Thoracic aorta (tissue), 2 donors: Measurements from ENCODE around the gene CDKN2B. TPM values are rescaled to one million over a fixed set of nuclear protein-coding genes. Genes with fewer than 3 reads are reported as not detected.

ENCODE experiments used
- ATAC-seq: fragments of 150-250 bp; one replicate; pipeline ENCODE4 v1.8.0; 2017; ENCODE audit warnings: low read depth; ENCODE audit not compliant: insufficient number of reproducible peaks, low FRiP score
- DNase-seq: peaks from one replicate; pipeline ENCODE4 v3.0.0-alpha.2; 2020; ENCODE audit warnings: low spot score
- H3K27ac ChIP-seq, 2 donors: fragments of 200-600 bp; sonication (generic); 1 replicate in 1 of 2; 2 replicates in 1 of 2; pipeline ENCODE4 v1.5.1; 2016; ENCODE audit warnings: mild to moderate bottlenecking in 2 of 2, moderate library complexity in 2 of 2
- H3K27me3 ChIP-seq: fragments of 200-600 bp; sonication (generic); replicated peaks from 2 replicates; pipeline ENCODE4 v1.6.0; 2016; ENCODE audit warnings: mild to moderate bottlenecking; ENCODE audit not compliant: insufficient read depth
- H3K36me3 ChIP-seq: fragments of 200-600 bp; sonication (generic); one replicate; pipeline ENCODE4 v1.5.1; 2016
- H3K4me1 ChIP-seq, 2 donors: fragments of 200-600 bp; sonication (generic); 1 replicate in 1 of 2; 2 replicates in 1 of 2; pipeline versions ENCODE4 v1.5.1 to v1.6.0; 2016; ENCODE audit warnings: low read depth in 2 of 2, mild to moderate bottlenecking in 1 of 2; ENCODE audit not compliant: control insufficient read depth in 1 of 2
- H3K4me3 ChIP-seq: fragments of 200-600 bp; sonication (generic); 2 replicates; pipeline ENCODE4 v1.5.1; 2016; ENCODE audit warnings: mild to moderate bottlenecking
- H3K9me3 ChIP-seq: fragments of 200-600 bp; sonication (generic); 2 replicates; pipeline ENCODE4 v1.5.1; 2016
- CTCF ChIP-seq: fragments of 200-600 bp; sonication (generic); IDR thresholded peaks from one replicate; pipeline ENCODE4 v1.5.1; 2019; ENCODE audit warnings: antibody characterized with exemption
- total RNA-seq, 2 donors: library from RNA; depleted of rRNA; stranded (reverse); fragments of >200 nt; gene quantifications; one replicate each; pipeline versions ENCODE4 v1.1.0 to v1.2.3, GENCODE V29; 2016

The CDKN2B gene
- total RNA-seq, 2 donors from 2014 or later: 2.6 to 10.0 TPM

- Histone ChIP-seq H3K27ac (no peak overlapping the region), H3K36me3 (no peaks in the 10 kb centered on the region), H3K9me3 (no peaks in the 10 kb centered on the region), H3K27me3 (peaks cover 57% of the 10 kb centered on the region), H3K4me1 (peaks cover 11 to 18% of the 10 kb centered on the region in 2 donors), H3K4me3 (peak overlapping the region; percentile 35)
- ATAC-seq: no peak
- no peak for DNase-seq
- TF ChIP-seq CTCF: no peak
Observed at GRCh38 chr9:21968331-21969010, 40.6 kb downstream of the CDKN2B start.

- ATAC-seq (no peak), DNase-seq (no peak)
- no peak for TF ChIP-seq CTCF
- Histone ChIP-seq H3K27ac (no peak overlapping the region), H3K27me3 (peaks cover 52% of the 10 kb centered on the region), H3K4me1 (peaks cover 11 to 18% of the 10 kb centered on the region in 2 donors), H3K9me3 (no peaks in the 10 kb centered on the region), H3K36me3 (no peaks in the 10 kb centered on the region), H3K4me3 (no peak overlapping the region)
Observed at GRCh38 chr9:21967702-21968101, 41.4 kb downstream of the CDKN2B start.

DNA sequence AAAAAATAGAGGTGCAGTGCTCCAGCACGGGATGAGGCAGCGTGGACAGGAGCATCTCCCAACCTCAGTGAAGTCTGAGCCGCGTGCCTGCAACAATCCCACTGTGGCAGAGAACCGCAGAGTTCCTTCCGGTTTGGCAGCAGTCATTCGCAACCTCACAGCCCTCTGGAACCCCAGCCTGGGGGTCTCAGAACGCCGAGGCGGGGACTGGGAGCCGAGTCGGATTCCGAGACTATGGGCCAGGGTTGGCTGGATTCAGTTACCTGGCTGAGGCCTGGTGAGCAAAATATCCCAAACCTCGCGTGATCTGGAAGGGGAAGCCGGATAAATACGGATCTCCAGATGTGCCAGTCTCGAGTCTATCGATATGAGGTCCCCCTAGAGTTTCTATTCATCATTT, 41.9 kb downstream of the CDKN2B start:
- Histone ChIP-seq H3K9me3 (no peaks in the 10 kb centered on the region), H3K27me3 (peaks cover 48% of the 10 kb centered on the region), H3K4me1 (peaks cover 11 to 18% of the 10 kb centered on the region in 2 donors), H3K36me3 (no peaks in the 10 kb centered on the region), H3K27ac (no peak overlapping the region), H3K4me3 (no peak overlapping the region)
- TF ChIP-seq CTCF: no peak
- ATAC-seq: no peak
- no peak for DNase-seq

DNA sequence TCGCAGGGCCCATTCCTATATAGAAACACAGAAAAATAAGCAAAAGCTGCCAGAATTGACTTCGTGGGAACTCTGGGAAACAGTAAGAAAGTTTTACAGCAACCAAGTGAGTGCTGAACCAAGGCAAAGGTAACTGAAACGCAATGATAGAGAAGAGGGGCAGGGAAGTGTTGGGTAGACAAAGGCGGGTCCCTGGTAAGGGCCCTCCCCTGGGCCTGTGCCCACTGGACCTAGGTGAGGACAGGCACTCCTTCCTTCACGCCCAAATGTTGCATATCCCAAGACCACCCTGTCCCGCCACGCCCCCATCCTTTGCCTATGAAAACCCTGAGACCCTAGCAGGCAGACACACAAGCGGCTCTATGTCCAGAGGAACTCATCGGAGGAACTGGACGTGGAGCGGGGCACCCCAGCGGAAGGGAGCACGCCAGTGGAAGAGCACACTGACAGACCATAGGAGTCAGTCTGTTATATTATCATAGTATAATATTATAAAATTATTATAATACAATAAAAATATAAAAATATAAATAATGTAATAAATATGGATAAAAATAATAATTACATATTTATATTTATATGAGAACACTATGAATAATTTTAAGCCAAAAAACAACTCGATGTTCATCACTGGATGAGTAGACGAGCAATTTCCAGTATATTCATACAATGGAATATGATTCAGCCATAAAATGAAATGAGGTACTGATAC, 42.8 kb downstream of the CDKN2B start:
- Histone ChIP-seq H3K4me3 (no peak overlapping the region), H3K4me1 (peaks cover 11 to 18% of the 10 kb centered on the region in 2 donors), H3K27ac (no peak overlapping the region), H3K9me3 (no peaks in the 10 kb centered on the region), H3K27me3 (peaks cover 39% of the 10 kb centered on the region), H3K36me3 (no peaks in the 10 kb centered on the region)
- DNase-seq (no peak), ATAC-seq (no peak)
- no peak for TF ChIP-seq CTCF

DNA sequence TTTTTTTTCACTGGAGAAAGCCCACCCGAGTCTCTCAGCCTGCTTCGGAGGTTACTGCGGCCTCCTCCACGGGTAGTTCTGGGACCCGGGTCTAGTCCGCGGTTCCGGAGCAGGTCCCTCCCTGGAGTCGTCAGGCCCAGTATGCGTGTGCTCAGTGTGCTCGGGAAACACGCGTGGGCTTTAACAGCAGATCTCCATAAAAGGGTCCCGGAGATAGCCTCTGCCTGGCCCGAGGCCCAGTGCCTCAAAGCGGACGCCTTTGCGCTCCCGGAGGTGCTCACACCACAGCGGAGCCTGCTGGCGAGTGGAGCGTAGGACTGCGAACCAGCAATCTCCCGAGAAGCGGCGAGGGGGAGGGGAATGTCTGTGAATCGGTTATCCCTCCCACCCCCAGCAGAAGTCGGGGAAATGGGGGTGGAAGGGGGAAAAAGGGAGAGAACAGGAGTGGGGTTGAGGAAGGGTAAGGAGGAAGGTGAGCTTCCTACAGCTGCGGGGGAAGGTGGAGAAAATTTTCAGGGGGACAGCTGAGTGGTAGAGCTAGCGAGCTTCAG, 43.6 kb downstream of the CDKN2B start:
- DNase-seq (no peak), ATAC-seq (no peak)
- H3K27ac ChIP-seq: no peak overlapping the region
- no peaks in the 10 kb centered on the region for H3K9me3 ChIP-seq
- peaks cover 37% of the 10 kb centered on the region for H3K27me3 ChIP-seq
- H3K4me3 ChIP-seq: peak overlapping the region; percentile 63
- no peaks in the 10 kb centered on the region for H3K36me3 ChIP-seq
- peaks cover 11 to 18% of the 10 kb centered on the region in 2 donors for H3K4me1 ChIP-seq
- no peak for TF ChIP-seq CTCF
